ENCODE data around the gene GGT6. TPM values are rescaled to one million over a fixed set of nuclear protein-coding genes. Genes with fewer than 3 reads are reported as not detected.
A peak's percentile ranks its signal among the peaks of the same experiment; 100 is the strongest.

GGT6 gene
- polyA plus RNA-seq, 2 of the 4 experiments (the other 2 are of a cell fraction), result not detected

GRCh38 chr17:4566785-4567184, 6.4 kb upstream of the GGT6 start (continued):
- TF ChIP-seq TP53 (CRISPR knock-in tag; IDR thresholded peaks at IDR 0.05), result no peak

DNA sequence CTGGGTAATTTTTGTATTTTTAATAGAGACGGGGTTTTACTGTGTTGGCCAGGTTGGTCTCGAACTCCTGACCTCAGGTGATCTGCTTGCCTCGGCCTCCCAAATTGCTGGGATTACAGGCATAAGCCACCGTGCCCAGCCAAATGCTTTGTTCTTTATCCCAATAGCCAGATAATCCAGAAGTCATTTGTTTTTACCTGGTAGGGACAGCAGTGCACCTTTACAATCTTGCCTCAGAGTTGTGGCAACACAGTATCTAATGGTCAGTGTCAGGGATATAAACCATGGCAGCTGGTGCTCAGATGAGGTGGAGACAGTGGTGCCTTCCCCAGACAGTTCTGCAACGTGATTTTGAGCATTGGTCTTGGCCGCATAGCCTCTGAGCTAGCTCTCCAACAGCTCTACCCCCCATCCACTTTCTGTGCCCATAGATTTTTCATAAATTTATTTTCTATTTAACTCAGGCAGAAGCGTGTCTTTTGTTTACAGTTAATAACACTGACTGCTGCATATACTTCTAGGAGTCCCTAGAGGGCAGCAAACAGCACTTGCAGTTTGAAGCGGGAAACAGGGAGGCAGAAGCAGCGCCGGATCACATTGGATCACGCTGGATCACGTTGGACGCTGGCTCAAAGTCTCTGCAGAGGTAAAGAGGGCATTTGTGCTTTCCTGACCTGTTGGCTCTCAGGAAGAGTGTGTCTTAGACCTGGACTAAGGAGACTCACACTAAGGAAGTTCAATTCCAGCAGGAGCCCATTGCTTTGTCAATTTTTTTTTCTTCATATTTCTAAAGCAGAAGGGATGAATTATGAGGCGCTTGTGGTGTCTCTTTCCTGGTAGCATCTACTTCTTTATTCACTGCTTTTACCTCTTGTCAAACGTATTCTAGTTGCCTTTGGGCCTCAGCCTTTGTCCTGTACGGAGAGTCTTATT, 5.1 kb upstream of the GGT6 start:
- POLR2A ChIA-PET, result interaction anchor here (1.8 kb wide), 1 partner anchor 10 kb away, joined by 5 read pairs; the partner anchor contains the start of gene MYBBP1A
- TF ChIP-seq, protein P1, sequence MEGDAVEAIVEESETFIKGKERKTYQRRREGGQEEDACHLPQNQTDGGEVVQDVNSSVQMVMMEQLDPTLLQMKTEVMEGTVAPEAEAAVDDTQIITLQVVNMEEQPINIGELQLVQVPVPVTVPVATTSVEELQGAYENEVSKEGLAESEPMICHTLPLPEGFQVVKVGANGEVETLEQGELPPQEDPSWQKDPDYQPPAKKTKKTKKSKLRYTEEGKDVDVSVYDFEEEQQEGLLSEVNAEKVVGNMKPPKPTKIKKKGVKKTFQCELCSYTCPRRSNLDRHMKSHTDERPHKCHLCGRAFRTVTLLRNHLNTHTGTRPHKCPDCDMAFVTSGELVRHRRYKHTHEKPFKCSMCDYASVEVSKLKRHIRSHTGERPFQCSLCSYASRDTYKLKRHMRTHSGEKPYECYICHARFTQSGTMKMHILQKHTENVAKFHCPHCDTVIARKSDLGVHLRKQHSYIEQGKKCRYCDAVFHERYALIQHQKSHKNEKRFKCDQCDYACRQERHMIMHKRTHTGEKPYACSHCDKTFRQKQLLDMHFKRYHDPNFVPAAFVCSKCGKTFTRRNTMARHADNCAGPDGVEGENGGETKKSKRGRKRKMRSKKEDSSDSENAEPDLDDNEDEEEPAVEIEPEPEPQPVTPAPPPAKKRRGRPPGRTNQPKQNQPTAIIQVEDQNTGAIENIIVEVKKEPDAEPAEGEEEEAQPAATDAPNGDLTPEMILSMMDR (IDR thresholded peaks at IDR 0.05), result peak; percentile 96
- TF ChIP-seq EP300 (IDR thresholded peaks at IDR 0.05), result no peak
- no peak for TF ChIP-seq FOSL2 (IDR thresholded peaks at IDR 0.05)
- no peak for TF ChIP-seq FOSL2 (CRISPR knock-in tag; IDR thresholded peaks at IDR 0.05)
- TF ChIP-seq HEYL (CRISPR knock-in tag; IDR thresholded peaks at IDR 0.05), result no peak
- TF ChIP-seq CBX2 (IDR thresholded peaks at IDR 0.05; ENCODE audit: borderline replicate concordance, low read depth), result no peak
- TF ChIP-seq, protein P2, sequence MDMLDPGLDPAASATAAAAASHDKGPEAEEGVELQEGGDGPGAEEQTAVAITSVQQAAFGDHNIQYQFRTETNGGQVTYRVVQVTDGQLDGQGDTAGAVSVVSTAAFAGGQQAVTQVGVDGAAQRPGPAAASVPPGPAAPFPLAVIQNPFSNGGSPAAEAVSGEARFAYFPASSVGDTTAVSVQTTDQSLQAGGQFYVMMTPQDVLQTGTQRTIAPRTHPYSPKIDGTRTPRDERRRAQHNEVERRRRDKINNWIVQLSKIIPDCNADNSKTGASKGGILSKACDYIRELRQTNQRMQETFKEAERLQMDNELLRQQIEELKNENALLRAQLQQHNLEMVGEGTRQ (IDR thresholded peaks at IDR 0.05), result peak; percentile 69
- TF ChIP-seq KDM1A (IDR thresholded peaks at IDR 0.05; ENCODE audit: low read depth), result no peak
- peak; percentile 7; the same call in 1 of the 2 replicates for TF ChIP-seq NPAS2 (CRISPR knock-in tag; IDR thresholded peaks at IDR 0.05; ENCODE audit: borderline replicate concordance)
- TF ChIP-seq SMC3 (IDR thresholded peaks at IDR 0.05), result peak; percentile 51
- peak; percentile 99 for TF ChIP-seq E2F6 (IDR thresholded peaks at IDR 0.05; ENCODE audit: borderline replicate concordance, low read depth)
- TF ChIP-seq, protein P3, sequence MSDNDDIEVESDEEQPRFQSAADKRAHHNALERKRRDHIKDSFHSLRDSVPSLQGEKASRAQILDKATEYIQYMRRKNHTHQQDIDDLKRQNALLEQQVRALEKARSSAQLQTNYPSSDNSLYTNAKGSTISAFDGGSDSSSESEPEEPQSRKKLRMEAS (IDR thresholded peaks at IDR 0.05), result peak; percentile 97
- TF ChIP-seq RCOR1 (IDR thresholded peaks at IDR 0.05; ENCODE audit: low read depth, low read length), result no peak
- TF ChIP-seq PHF8 (IDR thresholded peaks at IDR 0.05; ENCODE audit: borderline replicate concordance, low read depth), result no peak
- peak; percentile 51 to 68 for TF ChIP-seq RAD21 (conservative IDR thresholded peaks at IDR 0.05 in 1 of 2, IDR thresholded peaks at IDR 0.05 in 1 of 2)
- TF ChIP-seq EHMT2 (IDR thresholded peaks at IDR 0.05; ENCODE audit: low read depth), result no peak
- TF ChIP-seq JUN (IDR thresholded peaks at IDR 0.05), result no peak
- TF ChIP-seq RFX5 (IDR thresholded peaks at IDR 0.05), result no peak
- TF ChIP-seq TFCP2L1 (CRISPR knock-in tag; IDR thresholded peaks at IDR 0.05), result no peak
- TF ChIP-seq ZSCAN20 (CRISPR knock-in tag; IDR thresholded peaks at IDR 0.05), result no peak
- TF ChIP-seq ZC3H11A (IDR thresholded peaks at IDR 0.05), result no peak
- TF ChIP-seq BCL3 (IDR thresholded peaks at IDR 0.05), result no peak
- TF ChIP-seq POLR2A (IDR thresholded peaks at IDR 0.05; ENCODE audit: low read length), result no peak
- Histone ChIP-seq H3K4me3 (no peak overlapping the region), H3K9me3 (no peaks in the 10 kb centered on the region), H3K4me2 (peak overlapping the region; percentile 62), H3K4me1 (0 out of 3 replicates have a peak, but pooled peaks cover 4% of the 10 kb centered on the region), H3K27ac (peak overlapping the region in 1 of 2 experiments; percentile 25; a peak in 1 of 6 replicates)
- CTCF ChIA-PET, result interaction anchor here (0.6 to 7.5 kb wide), 53 partner anchors 8 to 502 kb away, joined by 3 to 238 read pairs (median 6); partner anchors contain the start of genes CAMTA2, MYBBP1A, PELP1 and PLD2
- peak; percentile 79 for FAIRE-seq
- 24% methylated on average over 16 of the region's 16 CpGs for WGBS (ENCODE audit: missing lambda C conversion rate)
- peak; percentile 90 to 92 for ATAC-seq
- peak; percentile 92 for DNase-seq (ENCODE audit: low read depth in 1 of 2, low spot score in 1 of 2)
